NCI-H82 treated with DMSO at 0.1 percent for 48 hours (cell line): ENCODE measurements around the gene ADAMTSL2.

Experiments used
- DNase-seq: peaks from one replicate; lab custom pipeline; 2025; ENCODE audit not compliant: unreplicated experiment; lab: John Stamatoyannopoulos, UW

The ADAMTSL2 gene

GRCh38 chr9:133532937-133533668 is 1.4 kb upstream of the ADAMTSL2 start:
- DNase-seq, result peak; percentile 61

- no peak for DNase-seq
Measured at GRCh38 chr9:133533857-133534256, 647 bp upstream of the ADAMTSL2 start.

- DNase-seq, result no peak
Measured at GRCh38 chr9:133535306-133535877, 888 bp downstream of the ADAMTSL2 start.

GRCh38 chr9:133536080-133536479 is 1.6 kb downstream of the ADAMTSL2 start:
- DNase-seq, result no peak

- DNase-seq, result no peak
Measured at GRCh38 chr9:133536536-133536935, 2.0 kb downstream of the ADAMTSL2 start.

- DNase-seq, result no peak
Measured at GRCh38 chr9:133537257-133537656, 2.8 kb downstream of the ADAMTSL2 start.

GRCh38 chr9:133538176-133538575 is 3.7 kb downstream of the ADAMTSL2 start:
- no peak for DNase-seq

- DNase-seq, result no peak
Measured at GRCh38 chr9:133538851-133539833, 4.6 kb downstream of the ADAMTSL2 start.

- DNase-seq, result no peak
Measured at GRCh38 chr9:133539991-133540697, 5.6 kb downstream of the ADAMTSL2 start.

GRCh38 chr9:133540698-133541025 is 6.2 kb downstream of the ADAMTSL2 start:
- DNase-seq, result no peak

GRCh38 chr9:133542002-133542401 is 7.5 kb downstream of the ADAMTSL2 start:
- DNase-seq, result no peak

- no peak for DNase-seq
Measured at GRCh38 chr9:133543772-133544467, 9.4 kb downstream of the ADAMTSL2 start.

GRCh38 chr9:133545494-133546286 is 11.2 kb downstream of the ADAMTSL2 start:
- DNase-seq, result no peak

GRCh38 chr9:133546287-133546680 is 11.8 kb downstream of the ADAMTSL2 start:
- DNase-seq, result no peak

- no peak for DNase-seq
Measured at GRCh38 chr9:133547116-133547515, 12.6 kb downstream of the ADAMTSL2 start.

- no peak for DNase-seq
Measured at GRCh38 chr9:133551446-133551845, 16.9 kb downstream of the ADAMTSL2 start.

GRCh38 chr9:133552236-133552635 is 17.7 kb downstream of the ADAMTSL2 start:
- DNase-seq, result no peak

GRCh38 chr9:133553123-133553522 is 18.6 kb downstream of the ADAMTSL2 start:
- no peak for DNase-seq

GRCh38 chr9:133553973-133554713 is 19.6 kb downstream of the ADAMTSL2 start:
- DNase-seq, result no peak
